H1 (cell line): ENCODE data around the gene CDK5. TPM values are rescaled to one million over a fixed set of nuclear protein-coding genes. Genes with fewer than 3 reads are reported as not detected.

Source experiments
- JUN ChIP-seq: IDR thresholded peaks from 2 replicates; pipeline ENCODE4 v1.6.1; 2011; ENCODE audit warnings: low read depth, mild to moderate bottlenecking, improper control_type of control experiment, low read length
- polyA plus RNA-seq, 7 experiments: library from polyadenylated mRNA; depleted of rRNA in 3 of 7; stranded (reverse) in 5 of 7; unstranded in 2 of 7; fragments of >200 nt in 5 of 7; fragments of 200-250 nt in 2 of 7; gene quantifications; 1 replicate in 5 of 7; 2 replicates in 1 of 7; 4 replicates in 1 of 7; pipeline versions ENCODE4 v1.2.1 to v1.2.3, GENCODE V29; 2011 to 2013; ENCODE audit warnings: missing spikeins in 2 of 7, mixed read lengths in 2 of 7
- total RNA-seq: library from RNA; stranded (reverse); fragmentation: NEBNext Ultra II Directional; extraction: Animal tissue kit (Norgen Biotek cat#: 25700); gene quantifications from 2 replicates; pipeline ENCODE4 v1.2.1, GENCODE V29; 2021
- TF ChIP-seq, protein P1 (sequence below): IDR thresholded peaks from 2 replicates; pipeline ENCODE4 v1.6.1; 2012; ENCODE audit warnings: inconsistent platforms

Gene CDK5
- total and polyA plus RNA-seq, 2 of the 8 experiments (the other 6 are each of a cell fraction or from before 2014, with no cell fraction given): 22.8 to 37.2 TPM

DNA sequence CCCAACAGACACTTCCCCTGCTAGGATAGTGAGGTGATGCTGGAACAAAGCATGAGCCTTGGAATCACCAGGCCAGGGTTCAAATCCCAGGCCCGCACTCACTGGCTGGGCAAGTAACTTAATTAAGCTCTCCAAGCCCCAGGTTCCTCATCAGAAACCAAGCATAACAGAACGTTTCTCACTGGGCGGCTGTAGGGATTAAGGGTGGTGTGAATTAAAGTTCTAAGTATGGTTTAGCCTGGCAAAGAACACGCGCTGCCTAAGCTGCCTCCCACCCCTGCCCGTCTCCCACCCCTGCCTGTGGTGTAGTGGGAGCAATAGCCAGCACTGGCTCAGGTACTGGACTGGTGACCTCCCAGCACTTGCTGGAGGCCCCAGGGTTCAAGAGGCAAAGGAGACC lies 7.3 kb upstream of the CDK5 start (continued):
- TF ChIP-seq JUN: no peak
- TF ChIP-seq, protein P1, sequence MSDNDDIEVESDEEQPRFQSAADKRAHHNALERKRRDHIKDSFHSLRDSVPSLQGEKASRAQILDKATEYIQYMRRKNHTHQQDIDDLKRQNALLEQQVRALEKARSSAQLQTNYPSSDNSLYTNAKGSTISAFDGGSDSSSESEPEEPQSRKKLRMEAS: no peak
